IMR-90 (cell line): ENCODE measurements around the gene PRTG. TPM values are rescaled to one million over a fixed set of nuclear protein-coding genes. Genes with fewer than 3 reads are reported as not detected.

Experiments used
- ATAC-seq: fragments of 200-7000 bp; cut with Tn5 transposase; 2 replicates; pipeline ENCODE4 v1.9.1; 2020; ENCODE audit warnings: low read depth, mild to moderate bottlenecking, moderate library complexity
- BruUV-seq: library from RNA; stranded (reverse); fragments of 400-500 nt; replicated peaks from 2 replicates; lab custom pipeline; 2021; lab: Mats Ljungman, UMichigan
- CTCF ChIA-PET: fragments of 300-600 bp; formaldehyde crosslinking; extraction: SDS; loops from one replicate; lab custom pipeline; 2021; ENCODE audit warnings: antibody characterized with exemption; lab: Yijun Ruan, JAX
- POLR2A ChIA-PET: fragments of 300-600 bp; sonication (Branson Sonifier 250); formaldehyde crosslinking; loops from one replicate; lab custom pipeline; 2022; ENCODE audit warnings: antibody characterized with exemption; ENCODE audit not compliant: unreplicated experiment; lab: Charles Lee
- DNase-seq: peaks from one replicate; pipeline ENCODE4 v3.0.0; 2013
- H2AFZ ChIP-seq: replicated peaks from 2 replicates; pipeline ENCODE3; 2013; ENCODE audit warnings: low read length, mild to moderate bottlenecking; ENCODE audit not compliant: poor library complexity
- H2AK5ac ChIP-seq: 2 replicates; pipeline ENCODE4 v1.6.1; 2013; ENCODE audit warnings: low read depth, low read length, inconsistent platforms
- H2AK9ac ChIP-seq: replicated peaks from 2 replicates; pipeline ENCODE3; 2013; ENCODE audit warnings: mild to moderate bottlenecking, low read depth, low read length, moderate library complexity; ENCODE audit not compliant: poor library complexity
- H2BK120ac ChIP-seq: 2 replicates; pipeline ENCODE4 v1.6.1; 2013; ENCODE audit warnings: low read depth, low read length, inconsistent platforms
- H2BK15ac ChIP-seq: 3 replicates; pipeline ENCODE4 v1.6.1; 2013; ENCODE audit warnings: low read depth, low read length, inconsistent platforms
- H2BK20ac ChIP-seq: 2 replicates; pipeline ENCODE4 v1.6.1; 2013; ENCODE audit warnings: low read depth, mild to moderate bottlenecking, inconsistent platforms, low read length, moderate library complexity
- H2BK5ac ChIP-seq: 2 replicates; pipeline ENCODE4 v1.6.1; 2013; ENCODE audit warnings: mild to moderate bottlenecking, low read depth, low read length, inconsistent platforms; ENCODE audit not compliant: poor library complexity, severe bottlenecking
- H3K14ac ChIP-seq: replicated peaks from 2 replicates; pipeline ENCODE4 v1.6.1; 2013; ENCODE audit warnings: low read depth, low read length, inconsistent platforms
- H3K18ac ChIP-seq: 2 replicates; pipeline ENCODE4 v1.6.1; 2013; ENCODE audit warnings: low read depth, low read length, control low read depth
- H3K23ac ChIP-seq: 2 replicates; pipeline ENCODE4 v1.6.1; 2013; ENCODE audit warnings: low read depth, low read length, inconsistent platforms
- H3K27ac ChIP-seq: 2 replicates; pipeline ENCODE4 v1.5.1; 2013; ENCODE audit warnings: mild to moderate bottlenecking, control low read depth, low read length; ENCODE audit not compliant: insufficient read depth
- H3K27me3 ChIP-seq: 2 replicates; pipeline ENCODE4 v1.6.1; 2013; ENCODE audit warnings: low read length; ENCODE audit not compliant: control insufficient read depth, insufficient read depth
- H3K36me3 ChIP-seq: 2 replicates; pipeline ENCODE4 v1.6.1; 2013; ENCODE audit warnings: low read length, mixed read lengths; ENCODE audit not compliant: control insufficient read depth, insufficient read depth
- H3K4ac ChIP-seq: 2 replicates; pipeline ENCODE4 v1.6.1; 2013; ENCODE audit warnings: low read depth, low read length, inconsistent platforms
- H3K4me1 ChIP-seq: 2 replicates; pipeline ENCODE4 v1.6.1; 2013; ENCODE audit warnings: low read length, mixed read lengths; ENCODE audit not compliant: control insufficient read depth, insufficient read depth
- H3K4me2 ChIP-seq: 2 replicates; pipeline ENCODE4 v1.6.1; 2013; ENCODE audit warnings: low read depth, mild to moderate bottlenecking, control low read depth, low read length, moderate library complexity
- H3K4me3 ChIP-seq: 2 replicates; pipeline ENCODE4 v1.5.1; 2013; ENCODE audit warnings: low read depth, mild to moderate bottlenecking, control low read depth, low read length, moderate library complexity; ENCODE audit not compliant: insufficient read depth
- H3K56ac ChIP-seq: 2 replicates; pipeline ENCODE4 v1.6.1; 2013; ENCODE audit warnings: low read length, inconsistent platforms; ENCODE audit not compliant: insufficient read depth; ENCODE audit errors: extremely low read depth
- H3K79me1 ChIP-seq, 2 experiments: 2 replicates each; pipeline ENCODE4 v1.6.1; 2013; ENCODE audit warnings: low read length in 2 of 2, inconsistent platforms in 1 of 2, low read depth in 1 of 2
- H3K9ac ChIP-seq: 2 replicates; pipeline ENCODE4 v1.6.1; 2013; ENCODE audit warnings: low read depth, low read length, control low read depth
- H3K9me1 ChIP-seq: 2 replicates; pipeline ENCODE4 v1.6.1; 2013; ENCODE audit warnings: low read length, inconsistent platforms; ENCODE audit not compliant: insufficient read depth
- H3K9me3 ChIP-seq: 2 replicates; pipeline ENCODE4 v1.6.1; 2013; ENCODE audit warnings: low read length; ENCODE audit not compliant: control insufficient read depth, insufficient read depth
- H4K20me1 ChIP-seq: 2 replicates; pipeline ENCODE4 v1.6.1; 2013; ENCODE audit warnings: low read length, inconsistent platforms; ENCODE audit not compliant: insufficient read depth
- H4K5ac ChIP-seq: 2 replicates; pipeline ENCODE4 v1.6.1; 2013; ENCODE audit warnings: mild to moderate bottlenecking, low read depth, low read length, control low read depth
- H4K8ac ChIP-seq, 2 experiments: 2 replicates each; pipeline ENCODE4 v1.6.1; 2013; ENCODE audit warnings: low read depth in 2 of 2, low read length in 2 of 2, control low read depth in 1 of 2, inconsistent platforms in 1 of 2
- H4K91ac ChIP-seq: 2 replicates; pipeline ENCODE4 v1.6.1; 2013; ENCODE audit warnings: low read depth, low read length, inconsistent platforms; ENCODE audit not compliant: insufficient read depth
- BHLHE40 ChIP-seq: fragments of 150-350 bp; IDR thresholded peaks from 2 replicates; pipeline ENCODE4 v1.6.1; 2016; ENCODE audit warnings: mild to moderate bottlenecking, low read depth, low read length
- CEBPB ChIP-seq: IDR thresholded peaks from 2 replicates; pipeline ENCODE4 v1.6.1; 2012; ENCODE audit warnings: low read depth, low read length, improper control_type of control experiment
- CHD1 ChIP-seq: IDR thresholded peaks from 2 replicates; pipeline ENCODE4 v1.6.1; 2012; ENCODE audit warnings: low read depth, low read length, improper control_type of control experiment
- CTCF ChIP-seq: conservative IDR thresholded peaks from 2 replicates; pipeline ENCODE4 v1.5.1; 2012; ENCODE audit warnings: mild to moderate bottlenecking, low read depth, low read length, improper control_type of control experiment
- ELK1 ChIP-seq: fragments of 150-350 bp; IDR thresholded peaks from 2 replicates; pipeline ENCODE4 v1.6.1; 2016; ENCODE audit warnings: low read depth, mild to moderate bottlenecking, low read length, moderate library complexity, borderline replicate concordance
- FOS ChIP-seq: fragments of 150-350 bp; IDR thresholded peaks from 2 replicates; pipeline ENCODE4 v1.6.1; 2016; ENCODE audit warnings: low read depth, low read length
- MAFK ChIP-seq: IDR thresholded peaks from 2 replicates; pipeline ENCODE4 v1.6.1; 2012; ENCODE audit warnings: low read depth, low read length, improper control_type of control experiment
- MAZ ChIP-seq: IDR thresholded peaks from 2 replicates; pipeline ENCODE4 v1.6.1; 2012; ENCODE audit warnings: low read depth, mild to moderate bottlenecking, low read length, improper control_type of control experiment, moderate library complexity, borderline replicate concordance
- MXI1 ChIP-seq: IDR thresholded peaks from 2 replicates; pipeline ENCODE4 v1.6.1; 2012; ENCODE audit warnings: low read depth, mild to moderate bottlenecking, low read length, moderate library complexity, borderline replicate concordance
- NFE2L2 ChIP-seq: fragments of 150-350 bp; IDR thresholded peaks from 2 replicates; pipeline ENCODE4 v1.6.1; 2016; ENCODE audit warnings: low read depth, mild to moderate bottlenecking, low read length
- POLR2A ChIP-seq: IDR thresholded peaks from 2 replicates; pipeline ENCODE4 v1.6.1; 2012; ENCODE audit warnings: mild to moderate bottlenecking, low read depth, low read length
- RAD21 ChIP-seq: IDR thresholded peaks from 2 replicates; pipeline ENCODE4 v1.6.1; 2012; ENCODE audit warnings: low read length, improper control_type of control experiment
- RCOR1 ChIP-seq: IDR thresholded peaks from 2 replicates; pipeline ENCODE4 v1.6.1; 2012; ENCODE audit warnings: mild to moderate bottlenecking, low read length, improper control_type of control experiment; ENCODE audit not compliant: insufficient replicate concordance
- RFX5 ChIP-seq: IDR thresholded peaks from 2 replicates; pipeline ENCODE4 v1.8.0; 2012; ENCODE audit warnings: low read depth, mild to moderate bottlenecking, low read length, moderate library complexity
- SMC3 ChIP-seq: fragments of 150-350 bp; IDR thresholded peaks from 2 replicates; pipeline ENCODE4 v1.6.1; 2016; ENCODE audit warnings: low read depth, mild to moderate bottlenecking, antibody characterized with exemption, low read length, moderate library complexity
- USF2 ChIP-seq: fragments of 150-350 bp; IDR thresholded peaks from 2 replicates; pipeline ENCODE4 v1.6.1; 2017; ENCODE audit warnings: mild to moderate bottlenecking, antibody characterized with exemption, low read length, low read depth
- dilution Hi-C: fragments of 300-500 bp; cut with HindIII; formaldehyde crosslinking; loops from one replicate; pipeline ENCODE4 v1.14.3; 2018; ENCODE audit warnings: low sequenced_read_pairs; ENCODE audit not compliant: unreplicated experiment
- in situ Hi-C: fragments of 300-500 bp; cut with MboI; formaldehyde crosslinking; loops from 3 replicates; pipeline ENCODE4 v1.14.3; 2019; ENCODE audit warnings: low sequenced_read_pairs, inconsistent platforms, mixed read lengths
- intact Hi-C: fragments of 100-400 bp; cut with micrococcal nuclease; formaldehyde crosslinking; loops from 2 replicates; pipeline ENCODE4 v1.10.0; 2022
- polyA plus RNA-seq, 3 experiments: library from polyadenylated mRNA; depleted of rRNA; stranded (reverse); fragments of >200 nt; gene quantifications; 2 replicates each; pipeline ENCODE4 v1.2.3, GENCODE V29; 2012; ENCODE audit warnings: low replicate concordance in 1 of 3
- total RNA-seq: library from RNA; depleted of rRNA; stranded (reverse); fragments of >200 nt; gene quantifications from 2 replicates; pipeline ENCODE4 v1.2.3, GENCODE V29; 2012

The PRTG gene
- total and polyA plus RNA-seq, 2 of the 4 experiments (the other 2 are of a cell fraction) = 0.99 to 1.4 TPM

GRCh38 chr15:55573224-55573623 lies 169.7 kb downstream of the PRTG start:
- H3K27ac ChIP-seq = no peak overlapping the region
- no peak overlapping the region for H4K91ac ChIP-seq
- no peak overlapping the region for H3K4me3 ChIP-seq
- no peak overlapping the region for H4K8ac ChIP-seq
- H3K9me3 ChIP-seq = peaks cover 2% of the 10 kb centered on the region; the same call in 1 of the 2 replicates
- no peaks in the 10 kb centered on the region for H3K27me3 ChIP-seq
- H2BK5ac ChIP-seq = no peak overlapping the region
- H3K36me3 ChIP-seq = no peaks in the 10 kb centered on the region
- ChIA-PET CTCF (no interaction called here), POLR2A (no interaction called here)
- dilution Hi-C loops = no loop called here
- no peak overlapping the region for H4K5ac ChIP-seq
- no peak overlapping the region for H2BK15ac ChIP-seq
- no peak overlapping the region for H2BK120ac ChIP-seq
- H3K4me1 ChIP-seq = no peaks in the 10 kb centered on the region
- no peak for TF ChIP-seq RAD21
- TF ChIP-seq MAZ = no peak
- no peak for TF ChIP-seq RCOR1
- no peak for TF ChIP-seq USF2
- TF ChIP-seq RFX5 = no peak
- no peak for TF ChIP-seq CTCF
- no peak for TF ChIP-seq NFE2L2
- no peak for TF ChIP-seq BHLHE40
- TF ChIP-seq FOS = no peak
- TF ChIP-seq MAFK = no peak
- TF ChIP-seq SMC3 = no peak
- TF ChIP-seq ELK1 = no peak
- TF ChIP-seq MXI1 = no peak
- no peak for TF ChIP-seq CHD1
- TF ChIP-seq POLR2A = no peak
- no peak for TF ChIP-seq CEBPB
- H3K4ac ChIP-seq = no peak overlapping the region
- H2BK20ac ChIP-seq = no peak overlapping the region
- intact Hi-C loops = no loop called here
- no peak overlapping the region for H3K4me2 ChIP-seq
- H3K18ac ChIP-seq = no peak overlapping the region
- H3K79me1 ChIP-seq = peaks cover 3 to 9% of the 10 kb centered on the region in 2 experiments; a peak in 1 of 4 replicates
- ATAC-seq (no peak), DNase-seq (no peak)
- no peak overlapping the region for H3K56ac ChIP-seq
- H3K23ac ChIP-seq = no peak overlapping the region
- H3K14ac ChIP-seq = no peak overlapping the region
- BruUV-seq = no TSS peak
- no peak overlapping the region for H2AK5ac ChIP-seq
- 0 out of 2 replicates have a peak, but pooled peaks cover 2% of the 10 kb centered on the region for H4K20me1 ChIP-seq
- H3K9me1 ChIP-seq = no peaks in the 10 kb centered on the region
- no peak overlapping the region for H2AK9ac ChIP-seq
- H3K9ac ChIP-seq = no peak overlapping the region
- in situ Hi-C loops = no loop called here
- H2AFZ ChIP-seq = no peak overlapping the region
